ENCODE results near the gene DBN1. TPM values are rescaled to one million over a fixed set of nuclear protein-coding genes. Genes with fewer than 3 reads are reported as not detected.

DBN1 gene
- total RNA-seq, 2 donors from 2014 or later, result 322 to 383 TPM

DNA sequence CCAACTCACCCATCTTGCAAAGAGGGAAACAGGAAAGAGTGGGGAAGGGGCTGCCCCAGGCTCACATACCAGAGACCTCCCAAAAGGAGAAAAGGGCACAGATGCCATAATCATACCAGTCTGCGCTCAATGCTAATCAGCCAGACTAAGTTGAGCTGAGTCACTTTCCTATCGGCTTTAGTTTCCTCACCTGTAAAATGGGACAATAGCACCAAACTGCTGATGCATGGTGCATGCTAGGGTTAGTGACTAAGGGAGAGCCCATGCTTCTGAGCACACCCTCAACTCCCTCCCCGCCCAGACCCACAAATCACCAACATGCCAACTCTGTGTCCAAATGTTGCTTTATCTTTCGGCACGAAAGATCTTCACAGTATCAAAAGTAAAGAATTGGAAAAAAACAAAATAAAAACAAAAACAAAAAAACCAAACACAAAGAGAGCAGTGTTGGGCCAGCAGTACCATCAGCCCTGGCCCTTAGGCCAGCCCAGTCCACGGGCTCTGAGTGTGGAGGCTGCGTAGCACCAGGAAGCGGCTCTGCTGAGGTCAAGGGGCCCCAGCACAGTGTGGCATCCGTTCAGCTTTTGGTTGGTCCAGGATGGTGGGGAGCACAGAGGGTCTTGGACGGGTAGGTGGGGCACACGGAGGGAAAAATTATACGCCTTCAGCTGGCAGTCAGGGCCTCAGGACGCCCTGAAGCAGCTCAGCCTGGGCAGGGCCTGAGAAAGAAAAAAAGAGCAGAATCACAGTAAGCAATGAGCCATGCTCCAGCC, 46.2 kb upstream of the DBN1 start:
- peak overlapping the region; percentile 35 for H3K27ac Mint-ChIP-seq

DNA sequence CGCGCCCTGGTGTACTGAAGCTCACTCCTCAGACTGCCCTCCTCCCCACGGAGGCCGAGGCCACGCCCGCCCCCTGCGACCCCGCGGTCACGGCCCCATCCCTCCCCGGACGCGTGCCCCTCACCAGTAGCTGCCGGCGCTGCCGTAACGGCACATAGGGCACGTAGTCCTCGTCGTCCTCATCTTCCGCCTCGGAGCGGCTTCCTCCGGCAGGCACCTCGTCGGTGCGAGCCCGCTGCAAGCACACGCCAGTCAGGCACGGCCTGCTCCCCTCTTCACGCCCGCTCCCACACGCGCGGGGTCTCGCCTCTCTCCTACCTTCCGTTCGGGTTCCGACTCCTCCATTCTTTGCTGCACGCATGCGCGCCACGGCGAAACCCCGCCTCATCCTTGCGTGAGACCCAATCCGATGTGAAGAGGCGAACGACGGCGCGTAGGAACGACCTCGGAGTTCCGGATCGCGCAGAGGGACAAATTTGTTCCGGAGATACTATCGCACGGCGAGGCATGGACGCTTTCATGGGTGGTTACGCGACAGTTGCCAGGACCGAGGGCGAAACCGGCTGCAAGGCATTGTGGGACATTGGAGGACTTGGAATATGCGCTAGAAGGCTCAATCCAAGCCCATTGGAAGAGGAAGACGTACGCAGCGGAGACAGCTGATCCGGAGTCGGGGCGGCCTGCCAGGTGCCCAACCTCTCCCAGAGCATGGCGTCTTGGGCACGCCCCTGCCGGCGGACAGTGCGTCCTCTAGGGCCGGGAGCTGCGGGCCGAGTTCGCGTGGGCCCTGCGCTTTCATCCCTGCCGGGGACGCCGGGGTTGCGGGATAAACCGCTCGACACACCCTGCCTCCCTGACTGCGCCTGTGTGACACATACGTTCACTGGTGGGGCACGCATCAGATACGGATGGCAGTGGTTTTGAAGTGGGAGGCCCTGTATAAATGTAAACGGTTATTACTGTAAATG, 43.5 kb upstream of the DBN1 start, which contains the start of gene DDX41:
Gene DDX41 (minus strand): TSS at position 361 of the 968 bp plus-strand sequence. CDS start 16 bp downstream, at position 345.
- H3K4me3 ChIP-seq (ENCODE audit: low read length), result peak within 1 kb of the TSS; percentile 90
- H3K9ac ChIP-seq (ENCODE audit: extremely low read depth, low read length, poor library complexity, severe bottlenecking), result peak within 1 kb of the TSS; percentile 83
- Mint-ChIP-seq H3K4me1 (peaks cover 9% of the 10 kb centered on the region), H3K36me3 (ENCODE audit: low read depth) (peaks cover 58% of the 10 kb centered on the region), H3K27me3 (ENCODE audit: insufficient read depth) (no peaks in the 10 kb centered on the region), H3K9me3 (no peaks in the 10 kb centered on the region), H3K4me3 (peak within 1 kb of the TSS; percentile 87), H3K27ac (peak within 1 kb of the TSS; percentile 96)
- H3K36me3 ChIP-seq (ENCODE audit: control insufficient read depth, insufficient read depth, low read length), result peaks cover 70% of the 10 kb centered on the region
- peak within 1 kb of the TSS; percentile 69 for H3K27ac ChIP-seq (ENCODE audit: low read depth, low read length)
- 0% methylated on average over 78 to 96 of the region's 96 CpGs for WGBS, 2 experiments (ENCODE audit: insufficient coverage in 1 of 2, insufficient read length in 1 of 2)
- TF ChIP-seq, protein P1, sequence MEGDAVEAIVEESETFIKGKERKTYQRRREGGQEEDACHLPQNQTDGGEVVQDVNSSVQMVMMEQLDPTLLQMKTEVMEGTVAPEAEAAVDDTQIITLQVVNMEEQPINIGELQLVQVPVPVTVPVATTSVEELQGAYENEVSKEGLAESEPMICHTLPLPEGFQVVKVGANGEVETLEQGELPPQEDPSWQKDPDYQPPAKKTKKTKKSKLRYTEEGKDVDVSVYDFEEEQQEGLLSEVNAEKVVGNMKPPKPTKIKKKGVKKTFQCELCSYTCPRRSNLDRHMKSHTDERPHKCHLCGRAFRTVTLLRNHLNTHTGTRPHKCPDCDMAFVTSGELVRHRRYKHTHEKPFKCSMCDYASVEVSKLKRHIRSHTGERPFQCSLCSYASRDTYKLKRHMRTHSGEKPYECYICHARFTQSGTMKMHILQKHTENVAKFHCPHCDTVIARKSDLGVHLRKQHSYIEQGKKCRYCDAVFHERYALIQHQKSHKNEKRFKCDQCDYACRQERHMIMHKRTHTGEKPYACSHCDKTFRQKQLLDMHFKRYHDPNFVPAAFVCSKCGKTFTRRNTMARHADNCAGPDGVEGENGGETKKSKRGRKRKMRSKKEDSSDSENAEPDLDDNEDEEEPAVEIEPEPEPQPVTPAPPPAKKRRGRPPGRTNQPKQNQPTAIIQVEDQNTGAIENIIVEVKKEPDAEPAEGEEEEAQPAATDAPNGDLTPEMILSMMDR (conservative IDR thresholded peaks at IDR 0.05), result no peak
- H3K9me3 ChIP-seq (ENCODE audit: control insufficient read depth, low read length), result no peaks in the 10 kb centered on the region
- H3K27me3 ChIP-seq (ENCODE audit: control insufficient read depth, insufficient read depth, low read length, poor library complexity, severe bottlenecking), result no peaks in the 10 kb centered on the region
- H3K4me1 ChIP-seq (ENCODE audit: control insufficient read depth, insufficient read depth, low read length), result no peaks in the 10 kb centered on the region
- DNase-seq, result peak; percentile 99

More for the DNA sequence above, 46.2 kb upstream of the DBN1 start:
- H3K9me3 ChIP-seq (ENCODE audit: control insufficient read depth, low read length), result no peaks in the 10 kb centered on the region
- H3K27me3 Mint-ChIP-seq (ENCODE audit: insufficient read depth), result no peaks in the 10 kb centered on the region
- no peak overlapping the region for H3K4me3 Mint-ChIP-seq
- no peak for DNase-seq
- TF ChIP-seq, protein P1 (conservative IDR thresholded peaks at IDR 0.05), result no peak
- H3K4me1 ChIP-seq (ENCODE audit: control insufficient read depth, insufficient read depth, low read length), result no peaks in the 10 kb centered on the region
- H3K27me3 ChIP-seq (ENCODE audit: control insufficient read depth, insufficient read depth, low read length, poor library complexity, severe bottlenecking), result no peaks in the 10 kb centered on the region
- H3K27ac ChIP-seq (ENCODE audit: low read depth, low read length), result no peak overlapping the region
- WGBS, 2 experiments (ENCODE audit: insufficient coverage in 1 of 2, insufficient read length in 1 of 2), result 82 to 85% methylated on average over 10 to 13 of the region's 13 CpGs
- H3K9me3 Mint-ChIP-seq, result no peaks in the 10 kb centered on the region
- peaks cover 64% of the 10 kb centered on the region for H3K36me3 ChIP-seq (ENCODE audit: control insufficient read depth, insufficient read depth, low read length)
- H3K4me1 Mint-ChIP-seq, result peaks cover 9% of the 10 kb centered on the region
- H3K9ac ChIP-seq (ENCODE audit: extremely low read depth, low read length, poor library complexity, severe bottlenecking), result no peak overlapping the region
- no peak overlapping the region for H3K4me3 ChIP-seq (ENCODE audit: low read length)
- peaks cover 53% of the 10 kb centered on the region for H3K36me3 Mint-ChIP-seq (ENCODE audit: low read depth)

DNA sequence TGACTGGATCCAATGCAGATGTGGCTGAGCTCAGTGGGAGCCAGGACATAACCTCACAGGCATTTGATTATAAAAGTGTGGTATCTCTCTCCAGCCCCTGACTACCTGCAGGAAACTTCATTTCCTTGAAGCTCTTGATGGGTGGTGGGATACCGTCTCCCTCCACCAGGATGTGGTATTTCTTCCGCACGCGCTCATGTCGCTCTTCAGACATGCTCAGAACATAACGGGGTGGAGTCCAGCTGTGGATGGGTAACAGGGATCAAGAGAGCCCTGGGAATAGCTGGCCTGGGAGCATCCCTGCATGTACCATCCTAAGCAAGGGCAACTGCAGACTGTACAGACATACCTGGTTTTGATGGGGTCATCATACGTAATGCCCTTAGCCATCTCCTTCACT, 42.1 kb upstream of the DBN1 start:
- Mint-ChIP-seq H3K36me3 (ENCODE audit: low read depth) (peaks cover 56% of the 10 kb centered on the region), H3K4me3 (peak overlapping the region; percentile 87), H3K27ac (no peak overlapping the region), H3K9me3 (no peaks in the 10 kb centered on the region), H3K4me1 (peaks cover 9% of the 10 kb centered on the region), H3K27me3 (ENCODE audit: insufficient read depth) (no peaks in the 10 kb centered on the region)
- Histone ChIP-seq H3K4me1 (ENCODE audit: control insufficient read depth, insufficient read depth, low read length) (no peaks in the 10 kb centered on the region), H3K27ac (ENCODE audit: low read depth, low read length) (no peak overlapping the region), H3K4me3 (ENCODE audit: low read length) (peak overlapping the region; percentile 90), H3K27me3 (ENCODE audit: control insufficient read depth, insufficient read depth, low read length, poor library complexity, severe bottlenecking) (no peaks in the 10 kb centered on the region), H3K36me3 (ENCODE audit: control insufficient read depth, insufficient read depth, low read length) (peaks cover 69% of the 10 kb centered on the region), H3K9ac (ENCODE audit: extremely low read depth, low read length, poor library complexity, severe bottlenecking) (no peak overlapping the region), H3K9me3 (ENCODE audit: control insufficient read depth, low read length) (no peaks in the 10 kb centered on the region)
- TF ChIP-seq, protein P1 (conservative IDR thresholded peaks at IDR 0.05), result peak; percentile 44
- no peak for DNase-seq
- 97% methylated on average over 7 of the region's 7 CpGs for WGBS, 2 experiments (ENCODE audit: insufficient coverage in 1 of 2, insufficient read length in 1 of 2)
